Panc1 (cell line): ENCODE measurements around the gene MED31. TPM values are rescaled to one million over a fixed set of nuclear protein-coding genes. Genes with fewer than 3 reads are reported as not detected.

Source experiments
- ATAC-seq: fragments of 200-7000 bp; cut with Tn5 transposase; 2 replicates; pipeline ENCODE4 v1.9.1; 2020; ENCODE audit warnings: mild to moderate bottlenecking, moderate library complexity
- BruUV-seq: library from RNA; stranded (reverse); fragments of 400-500 nt; replicated peaks from 2 replicates; lab custom pipeline; 2021; lab: Mats Ljungman, UMichigan
- CTCF ChIA-PET: fragments of 300-600 bp; sonication (Branson Sonifier 250); formaldehyde crosslinking; loops from one replicate; lab custom pipeline; 2022; ENCODE audit warnings: antibody characterized with exemption; lab: Charles Lee
- POLR2A ChIA-PET: fragments of 300-600 bp; sonication (Branson Sonifier 250); formaldehyde crosslinking; loops from one replicate; lab custom pipeline; 2022; ENCODE audit warnings: antibody characterized with exemption; lab: Charles Lee
- DNase-seq: peaks from one replicate; pipeline ENCODE4 v3.0.0-alpha.2; 2010; ENCODE audit warnings: low read depth, low spot score
- H3K27ac ChIP-seq: 2 replicates; pipeline ENCODE4 v1.5.1; 2011; ENCODE audit warnings: mild to moderate bottlenecking, low read length, inconsistent platforms
- H3K27me3 ChIP-seq: fragments of 200-500 bp; sonication (Bioruptor generic); 2 replicates; pipeline ENCODE4 v1.6.0; 2014; ENCODE audit warnings: low read length, inconsistent platforms; ENCODE audit not compliant: control insufficient read depth, insufficient read depth
- H3K36me3 ChIP-seq: fragments of 200-500 bp; sonication (Bioruptor generic); 2 replicates; pipeline ENCODE4 v1.5.1; 2014; ENCODE audit warnings: inconsistent platforms, mild to moderate bottlenecking, low read length, moderate library complexity; ENCODE audit not compliant: control insufficient read depth, insufficient read depth
- H3K4me1 ChIP-seq: 2 replicates; pipeline ENCODE4 v1.5.1; 2011; ENCODE audit warnings: inconsistent platforms, mild to moderate bottlenecking, low read length, moderate library complexity; ENCODE audit not compliant: control insufficient read depth, insufficient read depth
- H3K4me3 ChIP-seq, 2 experiments: 2 replicates each; pipeline ENCODE4 v1.5.1; 2011 to 2012; ENCODE audit warnings: low read depth in 2 of 2, low read length in 2 of 2, mild to moderate bottlenecking in 2 of 2, inconsistent platforms in 1 of 2, moderate library complexity in 1 of 2
- H3K9me3 ChIP-seq: fragments of 200-500 bp; sonication (Bioruptor generic); 2 replicates; pipeline ENCODE4 v1.5.1; 2014; ENCODE audit warnings: low read depth, mild to moderate bottlenecking, inconsistent platforms, low read length, moderate library complexity; ENCODE audit not compliant: control insufficient read depth, insufficient read depth
- POLR2AphosphoS5 ChIP-seq: IDR thresholded peaks from 2 replicates; pipeline ENCODE4 v1.6.1; 2012; ENCODE audit warnings: mild to moderate bottlenecking, low read depth, low read length, moderate library complexity
- REST ChIP-seq, 2 experiments: IDR thresholded peaks; 2 replicates each; pipeline ENCODE4 v1.6.1; 2011 to 2012; ENCODE audit warnings: low read depth in 2 of 2, control low read depth in 1 of 2, low read length in 1 of 2, mild to moderate bottlenecking in 1 of 2, moderate library complexity in 1 of 2; ENCODE audit not compliant: insufficient read depth in 1 of 2
- SIN3A ChIP-seq: IDR thresholded peaks from 2 replicates; pipeline ENCODE4 v1.6.1; 2012; ENCODE audit warnings: low read depth, mild to moderate bottlenecking, low read length, moderate library complexity, borderline replicate concordance; ENCODE audit not compliant: insufficient read depth
- TCF7L2 ChIP-seq: IDR thresholded peaks from 2 replicates; pipeline ENCODE4 v1.6.1; 2011; ENCODE audit warnings: mild to moderate bottlenecking, low read depth, low read length, inconsistent platforms
- in situ Hi-C: cut with HindIII; loops from 2 replicates; pipeline ENCODE4 v1.10.0; 2016; ENCODE audit warnings: low sequenced_read_pairs, low pct_unique_long_range_greater_than_20kb
- intact Hi-C: fragments of 100-400 bp; cut with micrococcal nuclease; formaldehyde crosslinking; loops from one replicate; pipeline ENCODE4 v1.10.0; 2022; ENCODE audit not compliant: unreplicated experiment
- total RNA-seq: library from RNA; stranded (reverse); gene quantifications from one replicate; pipeline ENCODE4 v1.2.1, GENCODE V29; 2021; ENCODE audit not compliant: unreplicated experiment
- TF ChIP-seq, protein P1 (sequence below): fragments of 450-650 bp; IDR thresholded peaks from 2 replicates; pipeline ENCODE4 v1.5.1; 2017; ENCODE audit warnings: mild to moderate bottlenecking

The MED31 gene
- total RNA-seq, 1 experiment from 2014 or later, result 18.6 TPM

DNA sequence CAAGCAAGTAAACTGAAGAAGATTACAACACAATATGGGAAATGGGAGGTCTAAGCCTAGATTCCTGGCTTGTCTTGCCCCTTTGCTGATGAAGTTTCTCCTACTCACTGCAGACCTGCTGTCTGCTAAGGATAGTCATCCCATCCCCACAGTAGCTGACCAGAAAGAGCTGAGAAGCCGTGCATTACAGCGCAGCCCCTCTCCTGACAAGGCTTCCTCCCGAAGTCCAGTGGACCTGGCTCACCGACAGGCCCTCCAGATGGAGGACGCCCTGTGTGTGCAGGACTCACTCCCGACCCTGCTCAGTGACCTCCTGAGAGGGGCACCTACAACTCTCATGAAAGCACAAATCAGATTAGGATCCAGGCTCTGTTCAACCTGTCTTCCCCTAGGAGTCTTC is 46.3 kb downstream of the MED31 start:
- H3K36me3 ChIP-seq, result peaks cover 28% of the 10 kb centered on the region
- H3K4me3 ChIP-seq, result no peak overlapping the region
- H3K27me3 ChIP-seq, result no peaks in the 10 kb centered on the region
- DNase-seq, result no peak
- H3K4me1 ChIP-seq, result no peaks in the 10 kb centered on the region
- intact Hi-C loops, result no loop called here
- TF ChIP-seq TCF7L2 (no peak), SIN3A (no peak), REST (IDR thresholded peaks at IDR 0.05; ENCODE audit: insufficient read depth in 1 of 2, low read depth in 2 of 2, low read length in 1 of 2) (no peak), POLR2AphosphoS5 (no peak)
- TF ChIP-seq, protein P1, sequence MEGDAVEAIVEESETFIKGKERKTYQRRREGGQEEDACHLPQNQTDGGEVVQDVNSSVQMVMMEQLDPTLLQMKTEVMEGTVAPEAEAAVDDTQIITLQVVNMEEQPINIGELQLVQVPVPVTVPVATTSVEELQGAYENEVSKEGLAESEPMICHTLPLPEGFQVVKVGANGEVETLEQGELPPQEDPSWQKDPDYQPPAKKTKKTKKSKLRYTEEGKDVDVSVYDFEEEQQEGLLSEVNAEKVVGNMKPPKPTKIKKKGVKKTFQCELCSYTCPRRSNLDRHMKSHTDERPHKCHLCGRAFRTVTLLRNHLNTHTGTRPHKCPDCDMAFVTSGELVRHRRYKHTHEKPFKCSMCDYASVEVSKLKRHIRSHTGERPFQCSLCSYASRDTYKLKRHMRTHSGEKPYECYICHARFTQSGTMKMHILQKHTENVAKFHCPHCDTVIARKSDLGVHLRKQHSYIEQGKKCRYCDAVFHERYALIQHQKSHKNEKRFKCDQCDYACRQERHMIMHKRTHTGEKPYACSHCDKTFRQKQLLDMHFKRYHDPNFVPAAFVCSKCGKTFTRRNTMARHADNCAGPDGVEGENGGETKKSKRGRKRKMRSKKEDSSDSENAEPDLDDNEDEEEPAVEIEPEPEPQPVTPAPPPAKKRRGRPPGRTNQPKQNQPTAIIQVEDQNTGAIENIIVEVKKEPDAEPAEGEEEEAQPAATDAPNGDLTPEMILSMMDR, result no peak
- ATAC-seq, result no peak
- no TSS peak for BruUV-seq
- H3K9me3 ChIP-seq, result no peaks in the 10 kb centered on the region
- no peak overlapping the region for H3K27ac ChIP-seq
- in situ Hi-C loops, result no loop called here
- ChIA-PET POLR2A (no interaction called here), CTCF (no interaction called here)

DNA sequence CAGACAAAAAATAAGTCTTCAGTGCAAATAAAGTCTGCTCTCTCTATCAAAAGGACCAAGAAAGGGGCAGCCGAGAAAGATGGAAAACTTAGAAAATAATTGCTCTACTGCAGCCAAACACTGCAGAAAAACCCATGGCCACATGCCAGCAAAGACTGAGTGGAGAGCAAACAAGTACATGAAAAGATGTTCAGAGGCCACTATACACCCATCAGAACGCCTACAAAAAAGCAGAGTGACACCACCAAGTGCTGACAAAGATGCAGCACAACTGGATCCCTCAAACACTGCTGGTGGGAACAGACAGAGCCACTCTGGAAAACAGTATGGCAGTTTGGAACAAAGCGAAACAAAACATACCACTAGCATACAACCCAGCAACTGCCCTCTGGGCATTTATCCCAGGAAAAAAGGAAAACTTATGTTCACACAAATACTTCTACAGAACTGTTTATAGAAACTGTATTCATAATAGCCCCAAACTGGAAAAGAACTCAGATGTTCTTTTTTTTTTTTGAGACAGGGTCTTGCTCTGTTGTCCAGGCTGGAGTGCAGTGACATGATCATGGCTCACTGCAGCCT is 47.6 kb downstream of the MED31 start:
- no peaks in the 10 kb centered on the region for H3K27me3 ChIP-seq
- H3K9me3 ChIP-seq, result no peaks in the 10 kb centered on the region
- TF ChIP-seq, protein P1, result no peak
- TF ChIP-seq TCF7L2 (no peak), REST (IDR thresholded peaks at IDR 0.05; ENCODE audit: insufficient read depth in 1 of 2, low read depth in 2 of 2, low read length in 1 of 2) (no peak)
- no peaks in the 10 kb centered on the region for H3K4me1 ChIP-seq
- in situ Hi-C loops (no loop called here), intact Hi-C loops (no loop called here)
- H3K4me3 ChIP-seq, result no peak overlapping the region
- ChIA-PET CTCF (no interaction called here), POLR2A (no interaction called here)
- BruUV-seq, result no TSS peak
- no peak overlapping the region for H3K27ac ChIP-seq
- DNase-seq, result no peak
- H3K36me3 ChIP-seq, result peaks cover 23% of the 10 kb centered on the region
- ATAC-seq, result no peak
